GM10248 (cell line): ENCODE measurements around the gene ZNF433.

ENCODE experiments used
- CTCF ChIA-PET: fragments of 300-600 bp; sonication (Branson Sonifier 250); formaldehyde crosslinking; extraction: SDS; loops from one replicate; lab custom pipeline; 2021; ENCODE audit warnings: antibody characterized with exemption; lab: Yijun Ruan, JAX
- POLR2A ChIA-PET: fragments of 350-650 bp; sonication (Branson Sonifier 250); formaldehyde crosslinking; extraction: SDS; loops from one replicate; lab custom pipeline; 2020; ENCODE audit warnings: antibody characterized with exemption; lab: Yijun Ruan, JAX
- DNase-seq: peaks from one replicate; pipeline ENCODE4 v3.0.0; 2012; ENCODE audit errors: extremely low spot score
- TF ChIP-seq, protein P1 (sequence below): IDR thresholded peaks from 2 replicates; pipeline ENCODE4 v1.5.1; 2012; ENCODE audit warnings: mild to moderate bottlenecking, low read depth; ENCODE audit errors: extremely low read depth, missing control alignments, control extremely low read depth

ZNF433 gene

DNA sequence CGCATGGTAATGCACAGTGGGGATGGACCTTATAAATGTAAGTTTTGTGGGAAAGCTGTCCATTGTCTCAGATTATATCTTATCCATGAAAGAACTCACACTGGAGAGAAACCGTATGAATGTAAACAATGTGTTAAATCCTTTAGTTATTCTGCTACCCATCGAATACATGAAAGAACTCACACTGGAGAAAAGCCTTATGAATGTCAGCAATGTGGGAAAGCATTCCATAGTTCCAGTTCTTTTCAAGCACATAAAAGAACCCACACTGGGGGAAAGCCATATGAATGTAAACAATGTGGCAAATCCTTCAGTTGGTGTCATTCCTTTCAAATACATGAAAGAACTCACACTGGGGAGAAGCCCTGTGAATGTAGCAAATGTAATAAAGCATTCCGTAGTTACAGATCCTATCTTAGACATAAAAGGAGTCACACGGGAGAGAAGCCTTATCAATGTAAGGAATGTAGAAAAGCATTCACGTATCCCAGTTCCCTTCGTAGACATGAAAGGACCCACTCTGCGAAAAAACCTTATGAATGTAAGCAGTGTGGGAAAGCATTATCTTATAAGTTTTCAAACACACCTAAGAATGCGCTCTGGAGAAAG is 56.9 kb downstream of the ZNF433 start:
- TF ChIP-seq, protein P1, sequence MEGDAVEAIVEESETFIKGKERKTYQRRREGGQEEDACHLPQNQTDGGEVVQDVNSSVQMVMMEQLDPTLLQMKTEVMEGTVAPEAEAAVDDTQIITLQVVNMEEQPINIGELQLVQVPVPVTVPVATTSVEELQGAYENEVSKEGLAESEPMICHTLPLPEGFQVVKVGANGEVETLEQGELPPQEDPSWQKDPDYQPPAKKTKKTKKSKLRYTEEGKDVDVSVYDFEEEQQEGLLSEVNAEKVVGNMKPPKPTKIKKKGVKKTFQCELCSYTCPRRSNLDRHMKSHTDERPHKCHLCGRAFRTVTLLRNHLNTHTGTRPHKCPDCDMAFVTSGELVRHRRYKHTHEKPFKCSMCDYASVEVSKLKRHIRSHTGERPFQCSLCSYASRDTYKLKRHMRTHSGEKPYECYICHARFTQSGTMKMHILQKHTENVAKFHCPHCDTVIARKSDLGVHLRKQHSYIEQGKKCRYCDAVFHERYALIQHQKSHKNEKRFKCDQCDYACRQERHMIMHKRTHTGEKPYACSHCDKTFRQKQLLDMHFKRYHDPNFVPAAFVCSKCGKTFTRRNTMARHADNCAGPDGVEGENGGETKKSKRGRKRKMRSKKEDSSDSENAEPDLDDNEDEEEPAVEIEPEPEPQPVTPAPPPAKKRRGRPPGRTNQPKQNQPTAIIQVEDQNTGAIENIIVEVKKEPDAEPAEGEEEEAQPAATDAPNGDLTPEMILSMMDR, result no peak
- CTCF ChIA-PET, result interaction anchor here (2.0 kb wide), 1 partner anchor 10 kb away, joined by 5 read pairs; no protein-coding TSS in a partner anchor
- DNase-seq, result no peak
- POLR2A ChIA-PET, result no interaction called here

DNA sequence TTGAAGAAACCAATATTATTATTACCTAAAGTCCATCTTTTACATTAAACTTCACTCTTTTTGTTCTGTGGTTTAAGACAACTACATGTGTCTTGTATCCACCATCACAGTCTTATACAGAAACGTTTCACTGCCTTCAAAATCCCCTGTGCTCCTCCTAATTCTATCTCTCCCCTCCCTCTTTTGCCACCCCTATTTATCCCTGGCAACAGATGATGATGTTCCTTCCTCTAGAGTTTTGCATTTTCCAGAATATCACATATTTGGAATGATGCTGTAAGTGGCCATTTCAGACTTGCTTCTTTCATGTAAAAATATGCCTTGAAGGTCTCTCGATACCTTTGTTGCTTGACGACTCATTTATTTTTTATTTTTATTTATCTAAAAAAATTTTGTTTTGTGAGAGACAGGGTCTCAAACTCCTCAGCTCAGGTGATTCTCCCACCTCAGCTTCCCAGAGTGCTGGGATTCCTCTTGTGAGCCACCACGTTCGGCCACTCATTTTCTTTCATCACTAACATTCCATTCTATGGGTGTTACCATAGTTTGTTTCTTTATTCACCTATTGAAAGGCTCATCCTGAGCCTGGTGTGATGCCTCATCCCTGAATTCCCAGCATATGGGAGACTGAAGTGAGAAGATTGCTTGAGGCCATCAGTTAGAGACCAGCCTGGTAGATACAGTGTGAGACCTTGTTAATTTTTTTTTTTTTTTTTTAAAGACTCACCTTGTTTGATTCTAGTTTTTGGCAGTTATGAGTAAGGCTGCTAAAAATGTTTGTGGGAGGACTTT is 62.3 kb downstream of the ZNF433 start:
- TF ChIP-seq, protein P1, result no peak
- CTCF ChIA-PET, result interaction anchor here (1.0 to 1.3 kb wide), 4 partner anchors 10 to 86 kb away, joined by 3 to 4 read pairs (median 3); no protein-coding TSS in a partner anchor
- POLR2A ChIA-PET, result no interaction called here
- no peak for DNase-seq

DNA sequence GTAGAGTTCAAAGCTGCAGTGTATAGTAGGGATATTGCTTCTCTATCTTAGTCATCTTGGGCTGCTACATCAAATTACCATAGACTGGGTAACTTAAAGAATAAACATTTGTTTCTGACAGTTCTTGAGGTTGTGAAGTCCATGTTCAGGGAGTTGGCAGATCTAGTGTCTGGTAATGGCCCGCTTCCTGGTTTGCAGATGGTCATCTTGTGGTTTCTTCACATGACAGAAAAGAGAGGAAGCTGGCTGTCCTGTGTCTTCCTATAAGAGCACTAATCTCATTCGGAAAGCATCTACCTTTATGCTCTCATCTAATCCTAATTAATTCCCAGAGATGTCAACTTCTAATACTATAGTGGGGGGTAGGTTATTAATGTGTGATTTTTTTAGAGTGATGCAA is 64.4 kb downstream of the ZNF433 start:
- TF ChIP-seq, protein P1, result no peak
- no peak for DNase-seq
- ChIA-PET CTCF (no interaction called here), POLR2A (no interaction called here)

DNA sequence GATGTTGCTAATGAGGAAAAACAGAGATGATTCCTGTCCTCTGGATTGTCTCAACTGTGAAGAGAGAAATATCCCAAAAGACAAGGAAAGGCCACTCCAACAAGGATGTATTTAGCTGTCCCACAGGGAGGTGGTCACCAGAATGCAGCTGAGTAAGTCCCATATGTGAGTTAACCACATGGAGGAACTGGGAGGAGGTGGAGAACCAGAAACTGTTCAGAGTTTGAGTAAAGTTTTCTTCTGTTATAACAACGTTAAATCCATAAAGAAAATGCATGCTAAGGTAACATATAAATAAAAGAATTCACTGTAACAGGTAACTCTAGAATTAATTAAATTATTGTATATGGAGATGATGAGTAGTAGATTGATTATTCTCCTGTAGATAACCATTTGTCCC is 65.3 kb downstream of the ZNF433 start:
- POLR2A ChIA-PET, result no interaction called here
- CTCF ChIA-PET, result interaction anchor here (0.9 kb wide), 1 partner anchor 18 kb away, joined by 3 read pairs; no protein-coding TSS in a partner anchor
- DNase-seq, result no peak
- TF ChIP-seq, protein P1, result no peak

DNA sequence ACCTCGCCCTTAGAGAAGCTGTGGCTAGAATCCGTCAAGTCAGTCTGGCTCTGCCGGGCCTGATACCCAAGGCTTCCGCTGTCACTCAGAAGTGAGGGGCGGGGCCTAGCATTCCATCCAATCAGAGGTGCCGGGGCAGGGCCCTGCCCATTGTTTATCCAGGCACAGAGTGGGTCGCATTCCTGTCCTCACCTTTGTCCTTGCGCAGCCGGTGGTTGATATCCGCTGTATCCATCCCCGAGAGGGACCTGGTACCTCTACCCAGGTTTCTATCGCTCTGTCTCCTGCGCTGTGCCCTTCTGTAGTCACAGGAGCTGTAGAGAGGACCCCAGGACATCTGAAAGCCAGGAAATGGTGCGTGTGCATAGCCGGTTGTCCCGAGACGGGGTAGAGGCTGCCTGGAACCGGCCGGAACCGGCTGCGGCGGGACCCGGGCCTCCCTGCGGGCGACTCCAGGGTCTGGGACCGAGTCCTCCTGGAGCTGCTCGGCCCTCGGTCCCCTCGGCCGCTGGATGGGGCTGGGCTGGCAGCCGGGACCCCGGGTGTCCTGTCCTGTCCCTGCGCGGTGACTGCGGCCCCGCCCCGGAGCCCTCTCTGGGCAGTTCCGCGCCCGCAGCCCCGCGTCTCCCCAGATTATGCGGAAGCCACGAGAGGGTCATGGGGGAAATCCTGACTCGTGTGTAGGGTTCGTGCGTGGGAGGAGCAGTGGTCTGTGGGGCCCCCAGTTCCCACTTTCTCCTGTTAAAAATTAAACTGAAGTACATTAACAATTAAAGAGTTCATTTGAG is 70.4 kb downstream of the ZNF433 start, which contains the start of gene ZNF763:
Gene ZNF763, plus strand, starts transcription at position 183 of the 788 bp plus-strand sequence. Its CDS starts 169 bp downstream, at position 352.
- DNase-seq, result peak; percentile 92
- CTCF ChIA-PET, result interaction anchor here (0.7 to 5.9 kb wide), 12 partner anchors 13 to 491 kb away, joined by 3 to 111 read pairs (median 8); partner anchors contain the start of genes ZNF20, ZNF491, ZNF700 and ZNF878
- TF ChIP-seq, protein P1, result no peak

More for the DNA sequence above, 70.4 kb downstream of the ZNF433 start, which contains the start of gene ZNF763:
- POLR2A ChIA-PET, result interaction anchor here (0.6 to 2.3 kb wide), 3 partner anchors 23 to 40 kb away, joined by 3 to 12 read pairs (median 3); partner anchors contain the start of gene ZNF700
